GM12878 (cell line): ENCODE measurements around the gene GTF2H1. TPM values are rescaled to one million over a fixed set of nuclear protein-coding genes. Genes with fewer than 3 reads are reported as not detected.

ENCODE experiments used
- ATAC-seq: fragments of 200-7000 bp; cut with Tn5 transposase; 3 replicates; pipeline ENCODE4 v1.9.1; 2020; ENCODE audit warnings: mild to moderate bottlenecking, moderate library complexity
- BruUV-seq: library from RNA; stranded (reverse); fragments of 400-500 nt; replicated peaks from 2 replicates; lab custom pipeline; 2021; lab: Mats Ljungman, UMichigan
- CTCF ChIA-PET: fragments of 300-600 bp; sonication (Branson Sonifier 250); formaldehyde crosslinking; extraction: SDS; loops from one replicate; lab custom pipeline; 2021; ENCODE audit warnings: inconsistent platforms; lab: Yijun Ruan, JAX
- POLR2A ChIA-PET: fragments of 350-600 bp; formaldehyde crosslinking; extraction: SDS; loops from one replicate; lab custom pipeline; 2021; ENCODE audit warnings: inconsistent platforms; lab: Charles Lee
- RAD21 ChIA-PET: fragments of 300-600 bp; sonication (Branson Sonifier 250); formaldehyde crosslinking; loops from one replicate; lab custom pipeline; 2023; ENCODE audit warnings: antibody characterized with exemption; ENCODE audit not compliant: unreplicated experiment; lab: Charles Lee
- SMC1A ChIA-PET: fragments of 300-600 bp; sonication (Branson Sonifier 250); formaldehyde crosslinking; loops from one replicate; lab custom pipeline; 2023; ENCODE audit not compliant: unreplicated experiment, uncharacterized antibody; lab: Charles Lee
- DNase-seq: peaks from one replicate; pipeline ENCODE4 v3.0.0-alpha.2; 2011; ENCODE audit warnings: low read depth, low spot score
- FAIRE-seq: peaks from 3 replicates; lab custom pipeline; 2011; peaks lifted over from hg19 to GRCh38; lab: Jason Lieb, UNC
- H2AFZ ChIP-seq: 2 replicates; pipeline ENCODE4 v1.6.0; 2011; ENCODE audit warnings: low read depth, low read length, control low read depth; ENCODE audit not compliant: control insufficient read depth
- H3K27ac ChIP-seq: 2 replicates; pipeline ENCODE4 v1.5.1; 2011; ENCODE audit warnings: control low read depth; ENCODE audit not compliant: control insufficient read depth, insufficient read depth
- H3K27me3 ChIP-seq, 2 experiments: replicated peaks in 1 of 2; 2 replicates each; pipeline versions ENCODE4 v1.6.0 to v1.6.1; 2011; ENCODE audit warnings: low read length in 1 of 2; ENCODE audit not compliant: control insufficient read depth in 2 of 2, insufficient read depth in 2 of 2
- H3K36me3 ChIP-seq, 2 experiments: 2 replicates each; pipeline ENCODE4 v1.5.1; 2011; ENCODE audit warnings: low read length in 1 of 2; ENCODE audit not compliant: control insufficient read depth in 2 of 2, insufficient read depth in 2 of 2
- H3K4me1 ChIP-seq: 2 replicates; pipeline ENCODE4 v1.6.1; 2011; ENCODE audit warnings: mild to moderate bottlenecking, low read length, moderate library complexity, mixed read lengths; ENCODE audit not compliant: control insufficient read depth, insufficient read depth
- H3K4me2 ChIP-seq: 2 replicates; pipeline ENCODE4 v1.6.0; 2011; ENCODE audit warnings: control low read depth; ENCODE audit not compliant: control insufficient read depth, insufficient read depth
- H3K4me3 ChIP-seq: fragments of 200-600 bp; sonication (generic); 2 replicates; pipeline ENCODE4 v1.5.1; 2016
- H3K79me2 ChIP-seq: 2 replicates; pipeline ENCODE4 v1.6.0; 2011; ENCODE audit warnings: low read length; ENCODE audit not compliant: control insufficient read depth, insufficient read depth
- H3K9ac ChIP-seq: 2 replicates; pipeline ENCODE4 v1.8.0; 2011; ENCODE audit warnings: low read length, control low read depth, mixed read lengths; ENCODE audit not compliant: control insufficient read depth, insufficient read depth
- H3K9me3 ChIP-seq: replicated peaks from 3 replicates; pipeline ENCODE4 v1.5.1; 2011; ENCODE audit warnings: mild to moderate bottlenecking, low read length; ENCODE audit not compliant: control insufficient read depth, insufficient read depth
- H4K20me1 ChIP-seq: 2 replicates; pipeline ENCODE4 v1.6.0; 2011; ENCODE audit not compliant: control insufficient read depth, insufficient read depth
- ATF2 ChIP-seq: IDR thresholded peaks from 2 replicates; pipeline ENCODE4 v1.6.1; 2012; ENCODE audit warnings: low read length, inconsistent platforms
- CHD4 ChIP-seq: fragments of 200-600 bp; sonication (generic); IDR thresholded peaks from 2 replicates; pipeline ENCODE4 v1.6.1; 2016; ENCODE audit warnings: mild to moderate bottlenecking
- JUNB ChIP-seq: IDR thresholded peaks from 2 replicates; pipeline ENCODE4 v1.6.1; 2016; ENCODE audit warnings: antibody characterized with exemption, mild to moderate bottlenecking
- RELB ChIP-seq: fragments of 450-650 bp; IDR thresholded peaks from 2 replicates; pipeline ENCODE4 v1.6.1; 2017; ENCODE audit warnings: low read depth, mild to moderate bottlenecking, moderate library complexity
- SIN3A ChIP-seq: IDR thresholded peaks from 2 replicates; pipeline ENCODE4 v1.6.1; 2012; ENCODE audit warnings: low read depth, low read length, improper control_type of control experiment
- SUZ12 ChIP-seq: fragments of 200-600 bp; sonication (generic); IDR thresholded peaks from one replicate; pipeline ENCODE4 v1.6.1; 2018; ENCODE audit warnings: antibody characterized with exemption, mild to moderate bottlenecking; ENCODE audit not compliant: unreplicated experiment
- ZBED1 ChIP-seq: IDR thresholded peaks from 2 replicates; pipeline ENCODE4 v1.6.1; 2016; ENCODE audit warnings: borderline replicate concordance
- ZBTB33 ChIP-seq: fragments of 450-650 bp; IDR thresholded peaks from 2 replicates; pipeline ENCODE4 v1.6.1; 2017; ENCODE audit warnings: mild to moderate bottlenecking
- WGBS: methylation state at CpG from one replicate; pipeline ENCODE4 v1.1.6; 2016; ENCODE audit warnings: low lambda C conversion rate; ENCODE audit not compliant: insufficient replicate concordance, insufficient coverage; ENCODE audit errors: missing lambda C conversion rate; 5-methylcytosine and 5-hydroxymethylcytosine counted together
- in situ Hi-C: fragments of 300-500 bp; cut with MboI; formaldehyde crosslinking; loops from 9 replicates; pipeline ENCODE4 v1.14.3; 2018; ENCODE audit warnings: mixed read lengths
- intact Hi-C: fragments of 100-400 bp; cut with micrococcal nuclease; formaldehyde crosslinking; loops from one replicate; pipeline ENCODE4 v1.14.2; 2022; ENCODE audit not compliant: unreplicated experiment
- polyA plus RNA-seq, 11 experiments: library from polyadenylated mRNA; depleted of rRNA in 4 of 11; unstranded in 6 of 11; stranded (reverse) in 5 of 11; fragments of >200 nt; fragmentation: Nextera tagmentation in 4 of 11; fragmentation: Illumina TruSeq in 1 of 11; extraction: Ambion mirVana in 4 of 11; extraction: Trizol in 1 of 11; gene quantifications; 1 replicate in 1 of 11; 2 replicates in 10 of 11; pipeline versions ENCODE4 v1.2.1 to v1.2.3, GENCODE V29; 2011 to 2016; ENCODE audit warnings: inconsistent platforms in 2 of 11, missing spikeins in 2 of 11, low read depth in 1 of 11
- total RNA-seq, 4 experiments: library from RNA; depleted of rRNA in 3 of 4; stranded (reverse); fragments of >200 nt in 3 of 4; fragmentation: Illumina TruSeq in 1 of 4; extraction: Trizol in 1 of 4; gene quantifications; 2 replicates each; pipeline versions ENCODE4 v1.2.1 to v1.2.3, GENCODE V29; 2013 to 2021
- TF ChIP-seq, protein P1 (sequence below): fragments of 150-350 bp; IDR thresholded peaks from 2 replicates; pipeline ENCODE4 v1.6.1; 2014; ENCODE audit warnings: mild to moderate bottlenecking, low read depth, low read length

The GTF2H1 gene
- total and polyA plus RNA-seq, 10 of the 15 experiments (the other 5 are each of a cell fraction or from before 2014, with no cell fraction given): 36.7 to 68.8 (median 46.6) TPM

DNA sequence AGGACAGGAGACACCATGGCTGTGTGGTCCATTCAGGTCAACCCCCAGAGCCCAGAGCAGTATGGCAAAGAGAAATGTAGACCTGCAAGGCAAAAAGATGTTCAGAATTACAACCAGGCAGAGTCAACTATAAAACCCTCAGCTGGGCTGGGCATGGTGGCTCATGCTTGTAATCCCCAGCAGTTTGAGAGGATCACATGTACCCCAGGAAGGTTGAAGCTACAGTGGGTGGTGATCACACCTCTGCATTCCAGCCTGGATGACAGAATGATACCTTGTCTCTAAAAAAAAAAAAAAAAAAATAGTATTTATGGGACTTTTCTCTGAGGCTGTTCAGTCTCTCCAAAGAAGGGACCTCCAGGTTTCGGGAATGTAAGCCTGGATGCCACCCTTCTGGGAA lies 53.6 kb downstream of the GTF2H1 start:
- WGBS: 50% methylated on average over 1 of the region's 1 CpG
- intact Hi-C loops (no loop called here), in situ Hi-C loops (no loop called here)
- no peak for DNase-seq
- no peaks in the 10 kb centered on the region for H3K9me3 ChIP-seq
- H2AFZ ChIP-seq: no peak overlapping the region
- TF ChIP-seq ZBED1 (no peak), SUZ12 (no peak), CHD4 (no peak), JUNB (no peak), RELB (no peak), ZBTB33 (no peak), SIN3A (no peak), ATF2 (no peak)
- TF ChIP-seq, protein P1, sequence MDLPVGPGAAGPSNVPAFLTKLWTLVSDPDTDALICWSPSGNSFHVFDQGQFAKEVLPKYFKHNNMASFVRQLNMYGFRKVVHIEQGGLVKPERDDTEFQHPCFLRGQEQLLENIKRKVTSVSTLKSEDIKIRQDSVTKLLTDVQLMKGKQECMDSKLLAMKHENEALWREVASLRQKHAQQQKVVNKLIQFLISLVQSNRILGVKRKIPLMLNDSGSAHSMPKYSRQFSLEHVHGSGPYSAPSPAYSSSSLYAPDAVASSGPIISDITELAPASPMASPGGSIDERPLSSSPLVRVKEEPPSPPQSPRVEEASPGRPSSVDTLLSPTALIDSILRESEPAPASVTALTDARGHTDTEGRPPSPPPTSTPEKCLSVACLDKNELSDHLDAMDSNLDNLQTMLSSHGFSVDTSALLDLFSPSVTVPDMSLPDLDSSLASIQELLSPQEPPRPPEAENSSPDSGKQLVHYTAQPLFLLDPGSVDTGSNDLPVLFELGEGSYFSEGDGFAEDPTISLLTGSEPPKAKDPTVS: no peak
- no peaks in the 10 kb centered on the region for H3K4me1 ChIP-seq
- ChIA-PET RAD21 (no interaction called here), POLR2A (interaction anchor here (0.8 kb wide), 1 partner anchor 19 kb away, joined by 5 read pairs; no protein-coding TSS in a partner anchor), SMC1A (no interaction called here), CTCF (interaction anchor here (0.6 to 3.7 kb wide), 3 partner anchors 8 to 164 kb away, joined by 3 to 13 read pairs (median 4); no protein-coding TSS in a partner anchor)
- no peak overlapping the region for H3K9ac ChIP-seq
- no peaks in the 10 kb centered on the region for H3K79me2 ChIP-seq
- FAIRE-seq: no peak
- no peaks in the 10 kb centered on the region; the same call in 1 of the 2 replicates for H4K20me1 ChIP-seq
- no peaks in the 10 kb centered on the region for H3K36me3 ChIP-seq
- H3K27ac ChIP-seq: no peak overlapping the region
- H3K27me3 ChIP-seq: no peaks in the 10 kb centered on the region
- no peak overlapping the region for H3K4me3 ChIP-seq
- H3K4me2 ChIP-seq: no peak overlapping the region
- ATAC-seq: no peak
- BruUV-seq: no TSS peak
